Ectodermal cell (in vitro differentiated cells): ENCODE measurements around the gene KIF14.
"Not testable (repeated sequence)": the region's sequence is repeated elsewhere in the genome, so short reads cannot be mapped to it uniquely, and the experiment has no call there.

Experiments
- H3K27ac ChIP-seq: 2 replicates; pipeline ENCODE4 v1.7.0; 2013; ENCODE audit warnings: mild to moderate bottlenecking, low read depth, low read length; ENCODE audit not compliant: insufficient read depth, poor library complexity, severe bottlenecking
- H3K27me3 ChIP-seq: 2 replicates; pipeline ENCODE4 v1.7.0; 2013; ENCODE audit warnings: mild to moderate bottlenecking, low read length; ENCODE audit not compliant: insufficient read depth, control insufficient read depth, poor library complexity, severe bottlenecking
- H3K36me3 ChIP-seq: one replicate; pipeline ENCODE4 v1.7.0; 2013; ENCODE audit warnings: low read length; ENCODE audit not compliant: control insufficient read depth, insufficient read depth
- H3K4me1 ChIP-seq: one replicate; pipeline ENCODE4 v1.7.0; 2013; ENCODE audit warnings: low read length; ENCODE audit not compliant: control insufficient read depth, insufficient read depth
- H3K4me3 ChIP-seq: 2 replicates; pipeline ENCODE4 v1.7.0; 2013; ENCODE audit warnings: low read depth, low read length, control low read depth; ENCODE audit not compliant: insufficient read depth
- H3K9me3 ChIP-seq: 2 replicates; pipeline ENCODE4 v1.7.0; 2013; ENCODE audit warnings: mild to moderate bottlenecking, low read length, moderate library complexity; ENCODE audit not compliant: control insufficient read depth
- WGBS, 2 experiments: methylation state at CpG; one replicate each; pipeline ENCODE4 v1.1.7; 2013; ENCODE audit warnings: missing lambda C conversion rate in 2 of 2; 5-methylcytosine and 5-hydroxymethylcytosine counted together

The KIF14 gene

GRCh38 chr1:200602632-200603031 lies 17.9 kb downstream of the KIF14 start:
- WGBS, 2 experiments, result 93 to 100% methylated on average over 1 of the region's 1 CpG
- Histone ChIP-seq H3K36me3 (peaks cover 26% of the 10 kb centered on the region), H3K27ac (no peak overlapping the region), H3K9me3 (no peaks in the 10 kb centered on the region), H3K27me3 (no peaks in the 10 kb centered on the region), H3K4me3 (no peak overlapping the region), H3K4me1 (no peaks in the 10 kb centered on the region)

- WGBS, 2 experiments, result 84 to 93% methylated on average over 1 of the region's 1 CpG
Observed at GRCh38 chr1:200590001-200590400, 30.6 kb downstream of the KIF14 start.

DNA sequence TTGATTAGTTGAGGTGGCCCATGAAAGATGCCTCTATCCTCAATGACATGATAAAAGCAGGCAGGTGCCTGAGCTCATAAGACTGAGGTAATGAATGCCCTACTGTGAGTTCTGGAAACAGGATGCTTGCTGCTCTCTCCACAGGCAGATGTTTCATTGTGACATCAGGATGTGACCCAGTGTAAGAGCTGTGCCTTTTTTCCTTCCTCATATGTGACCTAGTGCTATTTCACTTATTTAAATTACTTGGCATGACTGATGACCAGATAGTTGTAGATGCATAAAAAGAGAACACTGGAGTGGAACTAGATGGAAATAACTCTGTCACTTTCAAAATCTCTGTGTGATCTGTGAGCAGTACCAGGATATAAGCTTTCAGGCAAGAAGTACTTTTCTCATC lies 31.9 kb downstream of the KIF14 start:
- no peak overlapping the region for H3K27ac ChIP-seq
- H3K4me1 ChIP-seq, result no peaks in the 10 kb centered on the region
- H3K4me3 ChIP-seq, result no peak overlapping the region
- peaks cover 24% of the 10 kb centered on the region for H3K36me3 ChIP-seq
- no peaks in the 10 kb centered on the region for H3K27me3 ChIP-seq
- H3K9me3 ChIP-seq, result no peaks in the 10 kb centered on the region

More at GRCh38 chr1:200590001-200590400, 30.6 kb downstream of the KIF14 start:
- Histone ChIP-seq H3K4me3 (no peak overlapping the region), H3K36me3 (peaks cover 24% of the 10 kb centered on the region), H3K27me3 (no peaks in the 10 kb centered on the region), H3K27ac (no peak overlapping the region), H3K9me3 (no peaks in the 10 kb centered on the region), H3K4me1 (no peaks in the 10 kb centered on the region)

- Histone ChIP-seq H3K36me3 (peaks cover 14% of the 10 kb centered on the region), H3K27me3 (no peaks in the 10 kb centered on the region), H3K4me3 (no peak overlapping the region), H3K9me3 (no peaks in the 10 kb centered on the region), H3K27ac (no peak overlapping the region), H3K4me1 (no peaks in the 10 kb centered on the region)
- 93 to 100% methylated on average over 1 of the region's 1 CpG for WGBS, 2 experiments
Observed at GRCh38 chr1:200564319-200564718, 56.2 kb downstream of the KIF14 start.

DNA sequence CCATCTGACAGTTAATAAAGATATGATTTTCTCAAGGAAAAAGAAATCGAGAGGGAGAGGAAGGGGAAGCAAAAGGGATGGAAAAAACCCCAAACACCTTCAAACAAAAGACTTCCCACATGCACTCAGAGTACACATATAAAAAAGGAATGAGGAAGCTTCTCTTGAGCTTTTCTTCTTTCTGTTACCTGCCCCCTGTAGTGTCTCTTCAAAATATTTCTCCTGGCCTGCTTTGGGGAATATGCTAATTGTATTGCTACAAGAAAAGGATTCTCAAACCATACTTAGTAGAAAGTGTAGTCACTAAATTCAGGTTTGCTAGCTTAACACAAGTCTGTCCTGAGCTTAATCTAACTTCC lies 58.7 kb downstream of the KIF14 start:
- Histone ChIP-seq H3K4me1 (no peaks in the 10 kb centered on the region), H3K27me3 (no peaks in the 10 kb centered on the region), H3K4me3 (no peak overlapping the region), H3K27ac (no peak overlapping the region), H3K36me3 (peaks cover 7% of the 10 kb centered on the region), H3K9me3 (no peaks in the 10 kb centered on the region)
- WGBS, 2 experiments, result no CpG with 5 or more reads among the region's 1 CpG

DNA sequence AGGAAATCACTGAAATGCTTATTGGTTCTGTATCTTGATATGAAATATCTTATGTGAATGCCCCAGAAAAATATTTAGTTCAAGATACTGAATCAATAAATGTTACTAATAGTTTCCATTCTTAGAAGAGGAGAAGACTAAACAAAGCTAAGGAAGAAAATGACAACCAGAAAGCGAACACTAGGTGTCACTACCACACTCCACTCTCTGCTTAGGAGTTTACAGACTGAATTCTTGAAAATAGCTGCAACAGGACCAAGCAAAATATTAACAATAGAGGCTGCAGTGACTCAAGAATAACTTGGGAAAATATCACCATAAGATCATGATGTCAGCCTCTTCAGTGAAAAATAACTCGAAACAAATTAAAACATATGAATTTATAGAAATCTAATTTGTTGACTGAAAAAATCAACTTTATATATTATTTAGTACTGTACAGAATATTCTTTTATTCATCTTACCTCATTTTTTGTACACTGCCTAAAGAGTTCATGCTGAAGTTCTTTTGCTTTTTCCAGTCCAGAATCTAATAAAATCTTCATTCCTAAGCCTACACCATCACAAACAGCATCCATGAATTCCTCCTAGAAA lies 61.6 kb downstream of the KIF14 start:
- no peak overlapping the region for H3K27ac ChIP-seq
- no peak overlapping the region for H3K4me3 ChIP-seq
- H3K36me3 ChIP-seq, result no peaks in the 10 kb centered on the region
- no peaks in the 10 kb centered on the region for H3K27me3 ChIP-seq
- H3K4me1 ChIP-seq, result no peaks in the 10 kb centered on the region
- no peaks in the 10 kb centered on the region for H3K9me3 ChIP-seq
- WGBS, 2 experiments, result 40 to 58% methylated on average over 1 of the region's 2 CpGs

- Histone ChIP-seq H3K27ac (no peak overlapping the region), H3K4me1 (no peaks in the 10 kb centered on the region), H3K9me3 (no peaks in the 10 kb centered on the region), H3K36me3 (no peaks in the 10 kb centered on the region), H3K4me3 (no peak overlapping the region), H3K27me3 (no peaks in the 10 kb centered on the region)
Observed at GRCh38 chr1:200556002-200556401, 64.5 kb downstream of the KIF14 start.

- not testable (repeated sequence) for H3K9me3 ChIP-seq, H3K27ac ChIP-seq, H3K4me1 ChIP-seq, H3K27me3 ChIP-seq, H3K4me3 ChIP-seq, H3K36me3 ChIP-seq
- 90 to 94% methylated on average over 5 of the region's 6 CpGs for WGBS, 2 experiments
Observed at GRCh38 chr1:200552737-200553136, 67.8 kb downstream of the KIF14 start.

GRCh38 chr1:200550367-200550766 lies 70.2 kb downstream of the KIF14 start:
- H3K4me3 ChIP-seq, result no peak overlapping the region
- no peaks in the 10 kb centered on the region for H3K9me3 ChIP-seq
- no peaks in the 10 kb centered on the region for H3K36me3 ChIP-seq
- H3K4me1 ChIP-seq, result no peaks in the 10 kb centered on the region
- H3K27me3 ChIP-seq, result no peaks in the 10 kb centered on the region
- no peak overlapping the region for H3K27ac ChIP-seq

DNA sequence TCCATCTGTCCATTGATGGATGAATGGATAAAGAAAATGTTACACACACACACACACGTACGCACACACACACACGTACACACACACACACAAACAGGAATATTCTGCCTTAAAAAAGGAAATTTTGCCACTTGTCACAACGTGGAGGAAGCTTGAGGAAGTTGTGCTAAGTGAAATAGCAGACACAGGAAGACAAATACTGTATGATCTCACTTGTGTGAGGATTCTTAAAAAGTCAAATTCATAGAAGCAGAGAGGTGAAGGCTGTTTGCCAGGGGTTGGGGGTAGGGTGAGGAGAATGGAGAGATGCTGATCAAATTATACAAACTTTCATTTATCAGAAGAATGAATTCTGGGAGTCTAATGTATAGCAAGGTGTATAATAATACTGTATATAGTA lies 73.2 kb downstream of the KIF14 start:
- WGBS, 2 experiments, result 84 to 92% methylated on average over 3 to 4 of the region's 4 CpGs
- Histone ChIP-seq H3K27me3 (no peaks in the 10 kb centered on the region), H3K27ac (no peak overlapping the region), H3K36me3 (no peaks in the 10 kb centered on the region), H3K4me1 (no peaks in the 10 kb centered on the region), H3K4me3 (no peak overlapping the region), H3K9me3 (no peaks in the 10 kb centered on the region)

DNA sequence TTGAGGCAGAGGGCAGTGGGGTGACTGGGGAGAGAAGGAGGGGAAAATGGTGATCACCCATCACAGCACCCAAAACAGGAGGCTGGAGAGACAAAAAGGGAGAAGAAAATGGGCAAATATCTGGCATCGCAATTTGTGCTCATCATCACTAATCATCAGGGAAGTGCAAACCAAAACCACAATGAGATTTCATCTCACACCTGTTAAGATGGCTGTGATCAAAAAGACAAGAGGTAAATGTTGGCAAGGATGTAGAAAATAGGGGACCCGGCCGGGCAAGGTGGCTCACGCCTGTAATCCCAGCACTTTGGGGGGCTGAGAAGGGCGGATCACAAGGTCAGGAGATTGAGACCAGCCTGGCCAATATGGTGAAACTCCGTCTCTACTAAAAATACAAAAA lies 74.0 kb downstream of the KIF14 start:
- Histone ChIP-seq H3K27me3 (no peaks in the 10 kb centered on the region), H3K36me3 (no peaks in the 10 kb centered on the region), H3K9me3 (no peaks in the 10 kb centered on the region), H3K4me3 (no peak overlapping the region), H3K4me1 (no peaks in the 10 kb centered on the region), H3K27ac (no peak overlapping the region)
- 92% methylated on average over 6 of the region's 6 CpGs for WGBS, 2 experiments
